Erythroblast (primary cell): ENCODE measurements around the gene SLC23A2.

ENCODE experiments used
- GATA1 ChIP-seq: IDR thresholded peaks from 2 replicates; pipeline ENCODE4 v1.6.1; 2011; ENCODE audit warnings: low read depth, mild to moderate bottlenecking, control low read depth, low read length, moderate library complexity
- POLR2A ChIP-seq: IDR thresholded peaks from 2 replicates; pipeline ENCODE4 v1.6.1; 2011; ENCODE audit warnings: mild to moderate bottlenecking, low read length

GRCh38 chr20:5044075-5044620 is 42.8 kb upstream of the SLC23A2 start:
- TF ChIP-seq POLR2A = no peak
- no peak for TF ChIP-seq GATA1
